HK-2 (cell line): Measurements from ENCODE around the gene MAP2K6.

ENCODE experiments used
- DNase-seq: peaks from one replicate; pipeline ENCODE4 v3.0.0-alpha.2; 2018; ENCODE audit not compliant: unreplicated experiment

The MAP2K6 gene

DNA sequence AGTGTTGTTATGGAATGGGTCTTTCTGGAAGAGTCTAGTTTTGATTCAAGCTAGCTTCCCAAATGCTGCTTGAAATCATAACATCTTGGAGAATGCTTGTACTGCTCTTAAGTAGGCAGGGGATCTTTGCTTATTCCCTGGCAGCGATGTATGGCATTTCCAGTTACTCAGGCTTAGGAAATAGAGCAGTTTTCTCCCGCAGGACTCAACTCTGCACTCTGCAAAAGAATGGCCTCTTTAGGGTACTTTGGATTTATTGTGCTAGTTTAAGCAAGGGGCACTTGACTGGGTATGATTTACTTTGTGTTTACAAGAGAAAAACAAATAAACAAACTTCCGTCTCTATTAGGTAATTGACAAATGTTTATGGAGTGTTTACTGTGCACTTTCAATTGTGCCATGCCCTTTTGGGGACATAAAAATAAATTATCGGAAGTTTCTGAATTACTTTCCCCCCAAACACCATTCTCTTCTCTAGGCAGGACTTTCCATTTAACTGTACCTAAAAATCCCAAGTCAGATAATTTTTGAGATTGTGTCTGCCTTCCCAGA lies 164.0 kb downstream of the MAP2K6 start:
- no peak for DNase-seq

DNA sequence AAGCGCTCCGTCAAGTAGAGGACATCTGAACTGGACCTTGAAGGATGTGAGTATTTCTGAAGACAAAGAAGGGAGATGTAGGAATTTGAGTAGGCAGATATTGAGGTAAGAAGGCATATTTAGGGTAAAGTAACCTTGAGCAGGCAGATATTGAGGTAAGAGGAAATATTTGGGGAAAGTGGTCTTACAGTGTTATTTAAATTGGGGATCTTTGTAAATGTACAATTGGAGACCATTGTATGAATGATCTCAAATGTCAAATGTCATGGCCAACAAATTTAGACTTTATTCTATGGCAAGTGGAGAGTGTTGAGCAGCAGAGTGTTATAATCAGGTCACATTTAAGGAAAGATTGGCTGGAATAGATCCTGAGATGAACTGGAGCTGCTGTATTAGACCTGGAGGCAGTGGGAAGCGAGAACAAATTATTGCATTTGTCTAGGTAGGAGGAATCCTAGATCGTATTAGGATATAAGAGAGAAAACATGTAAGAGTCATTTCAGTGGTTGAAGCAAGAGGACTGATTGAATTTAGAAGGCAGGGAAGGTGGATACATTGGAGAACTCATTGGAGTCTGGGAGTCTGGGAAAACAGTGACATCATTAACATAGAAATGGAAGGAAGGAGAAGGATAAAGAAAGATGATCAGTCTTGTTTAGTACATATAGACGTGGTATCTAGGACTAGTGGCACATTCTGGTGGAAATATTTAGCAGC lies 165.6 kb downstream of the MAP2K6 start:
- no peak for DNase-seq

DNA sequence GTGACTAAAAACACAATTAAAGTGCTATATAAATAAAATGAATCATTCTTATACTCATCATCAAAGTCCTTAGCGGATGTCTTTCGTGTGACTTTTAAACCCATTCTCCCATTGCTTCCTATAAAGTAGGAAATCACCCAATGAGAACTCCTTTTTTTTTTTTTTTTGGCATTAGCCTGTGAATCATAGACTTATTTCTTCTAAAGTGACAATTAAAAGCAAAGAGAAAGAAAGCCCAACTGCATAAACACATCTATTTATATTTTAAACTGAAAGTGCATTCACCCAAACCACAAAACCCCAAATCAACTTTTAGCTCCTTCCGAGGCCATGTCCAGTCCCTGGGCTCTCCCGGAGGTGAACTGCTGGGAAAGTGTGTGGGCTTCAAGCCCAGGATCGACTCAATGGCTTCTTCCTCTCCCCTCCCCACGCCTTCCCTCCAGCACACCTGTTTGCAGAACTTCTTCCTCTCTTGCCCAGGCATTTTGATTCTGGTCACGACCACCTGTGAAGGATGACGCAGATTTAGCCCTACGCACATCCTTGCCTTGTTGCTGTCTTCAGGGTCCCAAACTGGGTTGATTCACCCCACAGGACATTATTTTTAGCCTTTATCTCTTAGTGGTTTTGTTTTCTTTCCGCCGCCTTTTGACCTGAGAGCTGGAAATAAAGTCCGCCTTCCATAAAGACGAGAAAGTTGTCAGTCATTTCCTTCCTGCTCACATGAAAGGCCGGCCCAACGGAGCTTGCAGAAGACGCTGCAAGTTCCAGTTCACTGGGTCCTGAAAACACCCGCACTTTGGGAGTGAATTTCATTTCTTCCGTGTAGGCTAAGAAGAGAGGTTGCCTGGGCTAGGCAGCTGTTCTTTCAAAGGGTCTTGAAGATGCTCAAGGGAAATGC lies 166.8 kb downstream of the MAP2K6 start:
- DNase-seq: no peak

GRCh38 chr17:69588316-69588715 lies 173.8 kb downstream of the MAP2K6 start:
- no peak for DNase-seq

GRCh38 chr17:69588827-69589239 lies 174.3 kb downstream of the MAP2K6 start:
- DNase-seq: no peak

DNA sequence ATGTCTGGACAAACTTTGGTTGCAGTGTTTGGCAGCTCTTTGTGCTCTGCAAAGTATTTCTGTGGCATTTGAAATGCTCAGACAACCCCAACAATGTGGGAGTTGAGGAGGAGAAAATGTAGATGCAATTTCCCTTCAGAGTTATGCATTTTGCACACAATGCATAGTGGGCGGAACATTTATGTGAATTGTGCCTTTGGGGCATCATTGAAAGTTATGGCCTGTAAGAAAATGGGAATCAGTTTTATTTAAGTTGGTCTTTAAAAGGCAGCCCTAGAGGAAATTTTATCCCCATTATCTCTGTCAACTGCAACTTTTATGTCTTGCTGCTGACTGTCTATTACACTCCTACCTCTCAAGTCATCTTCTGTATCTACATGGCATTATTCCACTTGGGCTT lies 176.2 kb downstream of the MAP2K6 start:
- DNase-seq: no peak

GRCh38 chr17:69592692-69593350 lies 178.3 kb downstream of the MAP2K6 start:
- no peak for DNase-seq

- DNase-seq: no peak
Observed at GRCh38 chr17:69593351-69593715, 178.8 kb downstream of the MAP2K6 start.

- no peak for DNase-seq
Observed at GRCh38 chr17:69593716-69594115, 179.2 kb downstream of the MAP2K6 start.

DNA sequence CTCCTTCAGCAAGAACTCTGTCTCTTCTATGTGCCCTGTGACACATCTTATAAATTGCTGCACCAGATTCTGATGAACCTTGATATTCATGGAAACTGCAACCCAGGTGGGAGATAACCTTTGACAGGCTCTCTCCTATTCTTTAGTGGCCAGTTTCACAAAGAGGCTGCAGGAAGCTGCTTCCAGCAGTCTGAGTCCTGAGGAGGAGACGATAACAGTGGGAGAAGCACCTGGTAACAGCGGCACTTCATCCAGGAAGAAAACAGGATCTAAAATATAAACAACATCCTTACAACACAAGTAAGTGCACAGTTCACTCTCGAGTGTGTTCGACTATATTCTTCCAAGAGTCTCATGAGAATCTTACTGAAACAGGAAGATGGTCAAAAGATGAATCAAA lies 180.1 kb downstream of the MAP2K6 start:
- no peak for DNase-seq

GRCh38 chr17:69596141-69596540 lies 181.6 kb downstream of the MAP2K6 start:
- DNase-seq: no peak

GRCh38 chr17:69597898-69598692 lies 183.6 kb downstream of the MAP2K6 start:
- no peak for DNase-seq

DNA sequence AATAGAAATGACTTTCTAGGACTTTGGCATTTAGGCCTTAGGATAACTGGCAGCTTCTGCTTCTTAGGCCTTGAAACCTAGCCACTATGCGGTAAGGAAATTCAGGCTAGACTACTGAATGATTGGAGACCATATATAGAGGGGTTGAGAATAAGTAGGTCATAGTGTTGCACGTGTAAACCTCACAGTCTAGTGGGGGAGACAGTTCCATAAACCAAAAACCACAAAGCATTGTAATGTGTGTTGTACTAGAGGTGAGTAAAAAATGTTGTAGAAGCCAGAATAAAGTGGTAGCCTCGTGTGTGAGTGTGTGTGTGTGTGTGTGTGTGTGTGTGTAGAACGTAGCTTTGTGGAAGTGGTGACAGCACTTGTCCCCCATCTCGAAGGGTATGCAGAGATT lies 188.5 kb downstream of the MAP2K6 start:
- DNase-seq: no peak
